Spinal cord (tissue), 10 donors: ENCODE measurements around the gene CHST3. TPM values are rescaled to one million over a fixed set of nuclear protein-coding genes. Genes with fewer than 3 reads are reported as not detected.

Experiments
- DNase-seq, 6 donors: peaks; one replicate each; pipeline versions ENCODE4 v3.0.0 to v3.0.0-alpha.2; 2013 to 2015; ENCODE audit warnings: low spot score in 6 of 6, low read depth in 4 of 6
- H3K27ac ChIP-seq: one replicate; pipeline ENCODE4 v1.5.1; 2013; ENCODE audit warnings: low read depth, low read length, control low read depth
- H3K27me3 ChIP-seq: one replicate; pipeline ENCODE4 v1.6.1; 2013; ENCODE audit warnings: low read length; ENCODE audit not compliant: control insufficient read depth, insufficient read depth
- H3K36me3 ChIP-seq: one replicate; pipeline ENCODE4 v1.6.1; 2013; ENCODE audit warnings: low read length; ENCODE audit not compliant: control insufficient read depth, insufficient read depth
- H3K4me1 ChIP-seq: one replicate; pipeline ENCODE4 v1.6.1; 2013; ENCODE audit warnings: low read length; ENCODE audit not compliant: control insufficient read depth, insufficient read depth
- H3K4me3 ChIP-seq: one replicate; pipeline ENCODE4 v1.5.1; 2013; ENCODE audit warnings: low read depth, low read length, control low read depth
- H3K9me3 ChIP-seq: one replicate; pipeline ENCODE4 v1.6.1; 2013; ENCODE audit warnings: low read length; ENCODE audit not compliant: control insufficient read depth, insufficient read depth
- WGBS: methylation state at CpG from one replicate; pipeline ENCODE4 v1.1.5; 2013; ENCODE audit warnings: missing lambda C conversion rate; ENCODE audit not compliant: insufficient coverage; 5-methylcytosine and 5-hydroxymethylcytosine counted together
- polyA plus RNA-seq, 2 donors: library from polyadenylated mRNA; unstranded; fragments of 120-200 nt; gene quantifications; one replicate each; pipeline ENCODE4 v1.2.1, GENCODE V29; 2013; ENCODE audit not compliant: insufficient read length in 2 of 2
- total RNA-seq, 2 donors: library from RNA; depleted of rRNA in 1 of 2; stranded (reverse); fragments of 120-200 nt in 1 of 2; fragments of >200 nt in 1 of 2; gene quantifications; one replicate each; pipeline versions ENCODE4 v1.2.3 to v1.2.4, GENCODE V29; 2013 to 2014
- donor health status: healthy.

CHST3 gene
- total and polyA plus RNA-seq, 4 donors, result 28.4 to 34.2 (median 31.3) TPM

DNA sequence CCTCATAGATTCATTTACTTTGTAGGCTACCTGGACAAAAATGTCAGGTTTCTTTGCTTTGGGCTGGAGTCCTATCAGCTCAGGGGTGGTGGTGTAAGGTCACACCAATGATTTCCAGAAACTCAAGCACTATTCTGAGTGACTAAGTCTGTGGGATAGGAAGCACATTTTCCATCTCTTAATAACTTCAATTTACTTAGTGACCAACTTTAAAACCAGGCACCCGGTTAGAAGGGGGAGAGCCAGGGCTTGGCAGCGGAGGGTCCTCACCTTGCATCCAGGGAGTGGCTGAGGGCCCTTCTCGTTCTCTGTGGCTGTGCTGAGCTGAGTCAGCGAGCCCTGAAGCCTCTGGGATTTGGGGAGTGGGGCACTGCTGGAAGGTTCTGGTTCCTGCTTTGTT, 6.7 kb downstream of the CHST3 start:
- Histone ChIP-seq H3K9me3 (no peaks in the 10 kb centered on the region), H3K27me3 (no peaks in the 10 kb centered on the region), H3K27ac (peak overlapping the region; percentile 86), H3K36me3 (peaks cover 28% of the 10 kb centered on the region), H3K4me1 (peaks cover 93% of the 10 kb centered on the region), H3K4me3 (no peak overlapping the region)
- WGBS, result 64% methylated on average over 4 of the region's 4 CpGs
- DNase-seq, result no peak

GRCh38 chr10:71971311-71971731, 7.1 kb downstream of the CHST3 start:
- peaks cover 28% of the 10 kb centered on the region for H3K36me3 ChIP-seq
- peaks cover 93% of the 10 kb centered on the region for H3K4me1 ChIP-seq
- peak in 2 of 6 donors; percentile 67 to 76 for DNase-seq
- no peaks in the 10 kb centered on the region for H3K9me3 ChIP-seq
- no peak overlapping the region for H3K4me3 ChIP-seq
- H3K27me3 ChIP-seq, result no peaks in the 10 kb centered on the region
- peak overlapping the region; percentile 86 for H3K27ac ChIP-seq
- 40% methylated on average over 13 of the region's 13 CpGs for WGBS

GRCh38 chr10:71971769-71972555, 7.8 kb downstream of the CHST3 start:
- Histone ChIP-seq H3K36me3 (peaks cover 28% of the 10 kb centered on the region), H3K27ac (peak overlapping the region; percentile 86)

GRCh38 chr10:71972746-71973695, 8.8 kb downstream of the CHST3 start:
- WGBS, result 67% methylated on average over 9 of the region's 14 CpGs
- DNase-seq, result no peak
- Histone ChIP-seq H3K27ac (peak overlapping the region; percentile 88), H3K27me3 (no peaks in the 10 kb centered on the region), H3K36me3 (peaks cover 29% of the 10 kb centered on the region), H3K4me1 (peaks cover 98% of the 10 kb centered on the region), H3K9me3 (no peaks in the 10 kb centered on the region), H3K4me3 (no peak overlapping the region)

More at GRCh38 chr10:71971769-71972555, 7.8 kb downstream of the CHST3 start:
- Histone ChIP-seq H3K9me3 (no peaks in the 10 kb centered on the region), H3K4me1 (peaks cover 95% of the 10 kb centered on the region), H3K4me3 (no peak overlapping the region), H3K27me3 (no peaks in the 10 kb centered on the region)
- DNase-seq, result no peak
- 71% methylated on average over 19 of the region's 21 CpGs for WGBS

- peak overlapping the region; percentile 88 for H3K27ac ChIP-seq
- 87% methylated on average over 3 of the region's 9 CpGs for WGBS
- H3K36me3 ChIP-seq, result peaks cover 36% of the 10 kb centered on the region
- H3K4me3 ChIP-seq, result no peak overlapping the region
- no peaks in the 10 kb centered on the region for H3K27me3 ChIP-seq
- H3K9me3 ChIP-seq, result no peaks in the 10 kb centered on the region
- H3K4me1 ChIP-seq, result peaks cover 100% of the 10 kb centered on the region
- DNase-seq, result no peak
Observed at GRCh38 chr10:71973777-71974488, 9.7 kb downstream of the CHST3 start.

- Histone ChIP-seq H3K4me1 (peaks cover 100% of the 10 kb centered on the region), H3K27me3 (no peaks in the 10 kb centered on the region), H3K27ac (peak overlapping the region; percentile 88), H3K36me3 (peaks cover 39% of the 10 kb centered on the region), H3K4me3 (no peak overlapping the region), H3K9me3 (no peaks in the 10 kb centered on the region)
- WGBS, result 67% methylated on average over 5 of the region's 6 CpGs
- DNase-seq, result no peak
Observed at GRCh38 chr10:71974489-71975021, 10.4 kb downstream of the CHST3 start.

DNA sequence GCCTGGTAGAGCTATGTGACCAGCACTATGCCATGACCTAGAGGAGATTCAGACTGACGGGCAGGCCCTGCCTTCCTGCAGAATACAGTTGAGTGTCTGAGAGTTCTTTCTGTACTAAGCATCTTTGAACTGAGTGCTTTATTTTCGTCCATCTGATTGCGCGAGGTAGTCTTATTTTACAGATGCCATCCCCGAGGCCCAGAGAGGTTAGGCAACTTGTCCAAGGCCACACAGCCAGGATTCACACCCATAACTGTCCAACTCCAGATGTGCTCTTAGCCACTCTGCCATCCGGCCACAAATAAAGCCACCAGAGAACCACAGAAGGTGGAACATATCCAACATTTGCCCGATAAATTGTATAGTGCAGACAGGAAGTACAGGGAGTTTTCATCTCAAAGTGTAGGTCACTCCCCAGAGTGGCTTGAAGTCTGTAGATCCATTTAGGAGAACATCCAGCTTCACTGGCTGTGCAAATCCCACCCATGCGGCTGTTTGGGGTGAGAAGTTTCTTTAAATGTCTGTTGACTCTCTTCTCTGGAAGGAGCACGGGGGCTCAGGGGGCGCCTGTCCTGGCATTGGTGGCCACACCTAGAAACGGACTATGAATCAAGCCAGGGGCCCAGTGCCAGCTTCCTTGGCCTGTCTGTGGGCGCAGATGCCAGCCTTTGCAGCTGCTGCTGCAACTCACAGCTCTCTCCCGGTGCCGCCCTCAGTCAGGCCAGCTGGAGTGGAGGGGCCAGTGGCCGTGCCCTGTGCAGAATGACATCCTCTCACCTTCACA, 11.1 kb downstream of the CHST3 start:
- peak in 2 of 6 donors; percentile 80 to 87 for DNase-seq
- WGBS, result 41% methylated on average over 10 of the region's 15 CpGs
- Histone ChIP-seq H3K9me3 (no peaks in the 10 kb centered on the region), H3K27me3 (no peaks in the 10 kb centered on the region), H3K36me3 (peaks cover 36% of the 10 kb centered on the region), H3K4me1 (peaks cover 100% of the 10 kb centered on the region), H3K27ac (peak overlapping the region; percentile 88), H3K4me3 (no peak overlapping the region)

DNA sequence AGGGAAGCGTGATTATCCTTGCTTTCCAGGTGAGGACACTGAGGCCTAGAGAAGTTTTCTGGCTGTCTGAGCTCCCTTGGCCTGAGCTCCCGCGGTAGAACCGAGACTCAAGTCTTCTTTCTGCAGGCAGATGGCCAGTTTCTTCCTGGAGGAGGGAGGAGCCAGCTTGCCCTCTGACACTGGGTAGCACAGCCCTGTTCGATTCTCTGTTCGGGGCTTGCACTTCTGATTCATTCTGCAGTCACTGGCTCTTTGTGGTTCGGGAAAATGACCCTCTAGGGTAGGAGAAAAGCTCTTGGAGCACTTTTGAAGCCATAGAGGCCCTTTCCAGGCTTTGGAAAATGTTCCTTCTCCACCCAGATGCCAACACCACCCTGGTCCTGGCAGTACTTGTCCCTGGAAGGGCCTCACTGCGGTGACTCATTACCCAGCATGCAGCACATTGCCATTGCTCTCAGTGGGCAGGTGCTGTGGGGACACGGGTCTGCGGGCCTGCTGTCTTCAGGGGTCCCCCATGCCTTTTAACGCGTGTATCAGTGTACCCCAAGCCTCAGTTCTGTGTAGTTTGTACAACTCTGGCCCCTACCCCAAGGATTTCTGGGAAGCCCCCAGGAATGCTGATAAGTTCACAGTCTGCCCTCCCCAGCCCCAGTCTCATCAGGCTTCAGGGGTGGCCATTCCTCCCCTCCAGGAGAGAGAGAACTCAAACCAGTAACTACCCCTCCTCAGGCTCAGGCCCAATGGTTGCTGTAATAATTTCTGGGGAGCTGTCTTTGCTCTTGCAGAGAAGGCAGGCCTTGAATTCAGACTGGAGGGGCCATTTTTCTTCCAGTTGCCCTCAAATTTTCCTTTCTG, 11.9 kb downstream of the CHST3 start:
- H3K4me1 ChIP-seq, result peaks cover 100% of the 10 kb centered on the region
- WGBS, result 32% methylated on average over 12 of the region's 12 CpGs
- no peak overlapping the region for H3K4me3 ChIP-seq

More for the DNA sequence above, 11.9 kb downstream of the CHST3 start:
- Histone ChIP-seq H3K27ac (peak overlapping the region; percentile 88), H3K27me3 (no peaks in the 10 kb centered on the region), H3K36me3 (peaks cover 33% of the 10 kb centered on the region), H3K9me3 (no peaks in the 10 kb centered on the region)
- DNase-seq, result peak in 2 of 6 donors; percentile 49 to 78
